AG20443 (cell line): ENCODE data around the gene ROBO1.

Source experiments
- DNase-seq: peaks from one replicate; pipeline ENCODE4 v3.0.0; 2012; ENCODE audit warnings: low spot score, mixed read lengths

Gene ROBO1

GRCh38 chr3:78839693-78840092, 928.1 kb downstream of the ROBO1 start:
- no peak for DNase-seq

DNA sequence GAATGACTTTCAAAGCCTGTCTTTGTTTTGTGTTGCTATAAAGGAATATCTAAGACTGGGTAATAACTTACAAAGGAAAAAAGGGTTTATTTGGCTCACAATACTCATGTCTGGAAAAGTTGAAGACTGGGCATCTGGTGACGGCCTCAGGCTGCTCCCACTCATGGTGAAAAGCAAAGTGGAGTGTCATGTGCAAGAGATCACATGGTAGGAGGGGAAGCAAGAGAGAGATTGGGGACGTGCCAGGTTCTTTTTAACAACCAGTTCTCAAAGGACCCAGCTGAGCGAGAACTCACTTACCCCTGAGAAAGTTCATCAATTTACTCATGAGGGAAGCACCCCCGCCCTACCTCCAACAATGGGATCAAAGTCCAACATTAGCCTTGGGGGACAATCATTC, 929.4 kb downstream of the ROBO1 start:
- DNase-seq = no peak

DNA sequence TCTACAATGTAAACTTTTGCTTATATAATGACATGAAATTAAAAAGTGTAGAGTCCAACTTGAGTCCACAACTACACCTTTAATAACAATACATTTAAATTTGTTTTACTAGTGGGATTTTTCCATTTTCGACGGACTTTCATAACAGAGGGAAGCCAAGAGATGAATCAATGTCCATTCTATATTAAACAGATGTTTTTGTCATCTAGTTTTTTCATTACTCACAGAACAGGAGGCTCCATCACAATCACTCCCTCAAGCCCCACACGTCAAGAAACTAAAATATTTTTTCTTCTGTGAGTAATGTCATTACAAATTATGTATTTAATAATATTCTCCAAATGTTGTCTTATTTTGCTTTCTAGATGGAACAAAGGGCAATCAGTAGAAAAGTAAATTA, 932.9 kb downstream of the ROBO1 start:
- no peak for DNase-seq

- no peak for DNase-seq
These were observed 935.0 kb downstream of the ROBO1 start for GRCh38 chr3:78832785-78833204.

GRCh38 chr3:78831446-78831972, 936.3 kb downstream of the ROBO1 start:
- DNase-seq = no peak

- no peak for DNase-seq
These were observed 937.3 kb downstream of the ROBO1 start for GRCh38 chr3:78830470-78830869.

DNA sequence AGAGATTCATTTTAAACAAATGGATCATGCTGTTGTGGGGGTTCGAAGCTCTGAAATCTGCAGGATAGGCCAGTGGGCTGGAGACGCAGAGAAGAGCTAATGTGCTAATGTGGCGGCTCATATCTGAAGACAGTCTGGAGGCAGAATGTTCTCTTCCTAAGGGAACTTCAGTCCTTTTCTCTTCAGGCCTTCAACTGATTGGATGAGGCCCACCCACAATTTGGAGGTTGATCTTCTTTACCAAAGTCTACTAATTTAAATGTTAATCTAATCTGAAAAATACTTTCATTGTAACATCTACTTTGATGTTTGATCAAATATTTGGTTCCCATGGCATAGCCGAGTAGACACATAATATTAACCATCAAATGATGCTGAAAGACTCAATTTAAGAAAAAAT, 940.2 kb downstream of the ROBO1 start:
- no peak for DNase-seq

- no peak for DNase-seq
These were observed 942.0 kb downstream of the ROBO1 start for GRCh38 chr3:78825858-78826215.

DNA sequence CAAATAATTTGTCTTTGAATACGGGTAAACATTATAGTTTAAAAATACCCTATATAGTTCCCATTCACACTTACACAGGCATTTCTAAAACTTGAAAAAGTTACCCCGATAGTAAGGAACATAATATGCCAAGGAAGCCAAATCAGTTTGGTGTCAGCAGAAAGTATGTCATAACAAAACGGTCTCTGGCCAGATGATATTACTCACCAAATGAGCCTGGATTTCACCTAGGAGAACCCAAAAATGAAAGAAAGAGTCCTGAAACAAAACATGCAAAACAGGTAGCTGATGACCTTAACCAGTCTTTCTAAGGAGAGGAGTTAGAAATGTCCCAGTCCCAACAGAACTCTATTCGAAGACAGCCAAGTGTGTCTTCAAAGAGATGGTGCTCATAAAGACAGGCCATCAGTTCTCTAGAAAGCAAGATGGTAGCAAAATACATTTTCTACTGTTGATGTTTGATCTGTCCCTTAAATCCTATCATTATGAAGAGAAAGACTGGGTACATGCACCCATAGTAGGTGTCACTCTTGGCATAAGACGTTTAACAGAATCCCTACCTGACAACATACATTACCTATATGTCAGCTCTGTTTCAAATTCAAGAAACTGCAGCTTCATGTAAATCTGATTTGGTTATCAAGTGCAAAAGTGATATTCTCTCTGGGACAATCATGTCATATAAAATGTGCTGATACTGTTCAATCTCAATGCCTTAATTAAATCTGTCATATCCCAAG, 942.5 kb downstream of the ROBO1 start:
- DNase-seq = no peak

DNA sequence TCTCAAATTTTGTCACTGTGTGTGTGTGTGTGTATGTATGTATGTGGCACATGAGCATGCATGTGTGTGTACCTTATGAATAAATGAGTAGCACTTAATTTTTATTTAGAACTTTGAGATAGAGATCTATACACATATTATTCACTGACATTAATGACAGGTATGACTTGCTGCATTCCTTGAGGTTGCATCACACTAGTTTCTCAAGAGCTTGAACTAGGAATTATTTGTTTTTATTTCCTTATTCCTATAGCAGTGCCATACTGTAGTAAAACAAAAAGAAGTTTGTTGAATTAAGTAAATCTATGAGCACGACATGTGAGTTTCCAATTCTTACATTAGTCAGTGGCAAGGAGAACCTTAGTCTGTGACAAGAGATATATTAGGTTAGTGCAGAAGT, 943.9 kb downstream of the ROBO1 start:
- DNase-seq = no peak

DNA sequence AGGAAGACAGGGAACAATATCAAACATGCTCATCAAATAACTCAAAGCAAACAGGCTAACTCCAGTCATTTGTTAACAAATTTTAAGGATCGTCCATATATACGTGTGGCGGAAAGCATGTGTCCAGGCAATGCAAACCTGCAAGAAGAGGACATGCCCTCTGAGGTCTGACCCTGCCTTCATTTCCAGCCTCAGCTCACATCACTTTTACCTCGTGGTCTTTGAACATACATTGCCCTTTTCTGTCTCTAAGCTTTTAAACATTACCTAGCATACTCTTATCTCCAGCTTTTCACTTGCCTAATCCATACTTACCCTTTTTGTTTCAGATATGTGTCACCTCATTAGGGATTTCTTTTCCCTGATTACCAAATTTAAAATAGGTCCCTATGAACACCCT, 944.4 kb downstream of the ROBO1 start:
- DNase-seq = no peak

- DNase-seq = no peak
These were observed 945.1 kb downstream of the ROBO1 start for GRCh38 chr3:78822726-78823125.

DNA sequence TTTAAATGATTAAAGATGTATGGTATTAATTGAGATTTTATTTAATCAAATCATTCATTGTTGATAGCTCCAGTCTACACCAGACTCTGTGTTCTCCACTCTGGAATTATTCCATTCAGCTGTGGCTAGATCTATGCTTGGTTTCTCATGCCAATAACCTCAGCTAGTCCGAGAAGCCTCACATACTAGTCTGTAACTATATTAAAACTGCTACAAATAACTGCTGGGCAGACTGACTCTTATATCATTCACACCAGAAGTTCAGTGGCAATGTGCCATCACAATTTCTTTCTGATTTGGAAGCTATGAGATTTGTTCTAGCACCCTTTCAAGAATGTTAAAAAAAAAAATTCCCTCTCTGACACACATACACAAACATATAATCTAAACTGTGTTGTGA, 947.3 kb downstream of the ROBO1 start:
- DNase-seq = no peak

- no peak for DNase-seq
These were observed 949.4 kb downstream of the ROBO1 start for GRCh38 chr3:78818161-78818985.

GRCh38 chr3:78814893-78815562, 952.8 kb downstream of the ROBO1 start:
- no peak for DNase-seq

DNA sequence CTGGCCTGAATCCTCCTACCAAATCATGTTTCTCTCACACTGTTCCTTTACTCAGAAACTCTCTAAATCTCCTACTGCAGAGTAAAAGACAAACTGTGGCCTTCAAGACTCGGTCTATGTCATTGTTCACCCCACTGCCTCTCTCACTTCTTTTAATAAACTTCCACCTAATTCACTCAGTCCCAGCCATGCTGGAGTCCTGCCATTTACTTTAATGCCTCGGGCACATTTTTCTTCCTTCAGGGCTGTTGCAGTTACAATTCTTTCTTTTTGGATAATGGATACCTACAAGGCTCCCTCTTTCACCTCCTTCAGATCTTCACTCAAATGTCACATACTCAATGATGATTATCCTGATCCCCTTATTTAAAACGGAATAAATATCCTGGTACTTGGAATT, 955.6 kb downstream of the ROBO1 start:
- no peak for DNase-seq

DNA sequence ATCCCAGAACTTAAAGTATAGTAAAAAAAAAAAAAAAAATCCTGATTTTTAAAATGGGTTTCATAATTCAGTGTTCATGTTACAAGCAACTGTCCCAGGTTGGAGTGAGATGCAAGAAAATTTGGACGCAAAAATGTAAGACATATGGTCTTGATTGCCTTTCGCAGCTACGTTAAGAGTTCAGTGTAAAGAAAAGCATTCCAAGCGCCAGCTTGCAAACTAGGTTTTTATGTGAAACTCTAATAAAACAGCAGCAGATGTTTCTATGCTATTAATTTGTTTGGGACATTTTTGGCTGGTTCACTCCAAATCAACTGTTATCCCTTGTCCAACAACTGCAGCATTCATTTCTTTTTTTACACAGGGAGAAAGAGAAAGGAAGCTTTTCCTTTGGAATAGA, 957.8 kb downstream of the ROBO1 start:
- DNase-seq = no peak

DNA sequence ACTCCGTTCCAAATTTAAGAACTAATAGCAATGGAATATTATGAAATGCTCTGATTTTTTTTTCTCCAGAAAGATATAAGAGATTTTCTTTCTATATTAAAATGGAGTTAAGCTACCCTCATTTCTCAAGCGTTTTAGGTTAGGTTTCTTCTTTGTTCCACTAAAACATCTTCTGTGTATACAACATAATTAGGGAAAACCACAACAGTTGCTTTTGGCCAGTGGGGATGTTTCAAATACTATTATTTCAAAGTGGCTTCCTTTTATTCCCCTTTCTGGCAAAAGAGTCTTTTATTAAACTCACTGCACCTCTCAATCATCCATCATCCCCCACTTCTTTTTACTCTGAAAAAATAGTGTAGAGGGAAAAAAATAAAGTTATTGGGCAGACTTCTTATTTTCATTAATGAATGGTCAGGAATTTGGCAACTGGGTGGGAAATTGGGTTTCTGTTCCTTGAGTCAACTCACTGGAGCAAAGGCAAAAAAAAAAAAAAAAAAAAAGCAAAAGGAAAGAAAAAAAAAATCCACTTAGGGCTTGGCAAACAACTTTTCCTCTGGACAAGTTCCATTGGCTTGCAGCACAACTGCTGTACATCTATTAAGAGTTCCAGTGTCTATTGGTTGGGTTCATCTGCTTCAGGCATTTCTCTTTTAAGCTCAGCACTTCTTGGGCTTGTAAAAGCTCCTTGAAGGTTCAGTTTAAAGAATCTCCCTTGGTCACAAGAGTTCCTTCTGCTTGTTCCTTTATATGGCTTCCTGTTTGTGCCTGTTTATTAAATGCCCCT, 963.4 kb downstream of the ROBO1 start:
- DNase-seq = peak; percentile 32

DNA sequence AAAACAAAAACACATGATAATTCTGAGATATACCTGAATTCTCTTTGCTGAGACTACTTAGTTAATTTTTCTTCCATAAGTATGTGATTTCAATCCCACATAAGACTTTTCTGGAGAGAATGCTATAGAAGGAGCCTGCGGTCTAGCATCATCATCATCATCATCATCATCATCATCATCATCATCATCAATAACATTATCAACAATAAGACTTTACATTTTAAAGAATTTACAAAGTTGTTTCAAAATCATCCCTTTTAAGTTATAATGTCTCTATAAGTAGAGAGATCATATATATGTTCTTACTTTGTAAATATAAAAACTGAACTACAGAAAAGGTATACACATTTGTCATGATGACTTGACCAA, 965.3 kb downstream of the ROBO1 start:
- no peak for DNase-seq

GRCh38 chr3:78801926-78802561, 965.8 kb downstream of the ROBO1 start:
- no peak for DNase-seq

GRCh38 chr3:78799681-78800080, 968.1 kb downstream of the ROBO1 start:
- DNase-seq = no peak
